Measurements from ENCODE around the gene ABCD2. TPM values are rescaled to one million over a fixed set of nuclear protein-coding genes. Genes with fewer than 3 reads are reported as not detected.
"Not testable (repeated sequence)": the region's sequence is repeated elsewhere in the genome, so short reads cannot be mapped to it uniquely, and the experiment has no call there.

The ABCD2 gene
- total and polyA plus RNA-seq, 7 experiments from 2014 or later: 7.1 to 32.9 (median 10.7) TPM

GRCh38 chr12:39623160-39623559, 3.6 kb upstream of the ABCD2 start:
- H3K9me3 ChIP-seq (ENCODE audit: control insufficient read depth in 2 of 3, low read length in 3 of 3); H3K27me3 Mint-ChIP-seq; H3K36me3 ChIP-seq (ENCODE audit: control insufficient read depth in 2 of 3, insufficient read depth in 3 of 3, low read length in 3 of 3); CTCF ChIA-PET; H3K9me3 Mint-ChIP-seq; H3K27me3 ChIP-seq (ENCODE audit: control insufficient read depth in 2 of 2, insufficient read depth in 2 of 2, low read length in 2 of 2); DNase-seq; intact Hi-C loops (cut with micrococcal nuclease); ATAC-seq; H3K4me3 ChIP-seq (ENCODE audit: low read length): not testable (repeated sequence)
- H3K27ac ChIP-seq (ENCODE audit: low read depth, low read length): peak overlapping the region; percentile 91
- POLR2A ChIA-PET: interaction anchor here (1.1 to 4.3 kb wide), 5 partner anchors 23 to 68 kb away, joined by 4 to 51 read pairs (median 6); no protein-coding TSS in a partner anchor
- H3K4me1 Mint-ChIP-seq: peaks cover 28 to 64% (median 54%) of the 10 kb centered on the region in 7 donors
- H3K36me3 Mint-ChIP-seq: peaks cover 0 to 23% (median 0%) of the 10 kb centered on the region in 5 donors
- H3K4me1 ChIP-seq (ENCODE audit: control insufficient read depth in 2 of 2, insufficient read depth in 2 of 2, low read length in 2 of 2): peaks cover 34 to 54% of the 10 kb centered on the region in 2 donors
- peak overlapping the region in 3 of 9 donors; percentile 68 to 94 (median 93) for H3K27ac Mint-ChIP-seq
- H3K4me3 Mint-ChIP-seq: peak overlapping the region in 1 of 10 donors; percentile 21

- H3K4me3 ChIP-seq (ENCODE audit: low read length): peak overlapping the region; percentile 0
- H3K36me3 ChIP-seq (ENCODE audit: control insufficient read depth in 2 of 3, insufficient read depth in 3 of 3, low read length in 3 of 3): no peaks in the 10 kb centered on the region
- ChIA-PET CTCF (interaction anchor here (0.9 kb wide), 1 partner anchor 52 kb away, joined by 3 read pairs; no protein-coding TSS in a partner anchor), POLR2A (interaction anchor here (1.1 to 4.3 kb wide), 8 partner anchors 8 to 68 kb away, joined by 4 to 69 read pairs (median 6); no protein-coding TSS in a partner anchor)
- Mint-ChIP-seq H3K27ac (peak overlapping the region in 4 of 9 donors; percentile 93 to 95 (median 94)), H3K4me3 (peak overlapping the region in 7 of 10 donors; percentile 11 to 65 (median 47)), H3K27me3 (no peaks in the 10 kb centered on the region), H3K36me3 (peaks cover 0 to 23% (median 0%) of the 10 kb centered on the region in 5 donors), H3K9me3 (no peaks in the 10 kb centered on the region), H3K4me1 (peaks cover 22 to 61% (median 50%) of the 10 kb centered on the region in 7 donors)
- H3K27me3 ChIP-seq (ENCODE audit: control insufficient read depth in 2 of 2, insufficient read depth in 2 of 2, low read length in 2 of 2): no peaks in the 10 kb centered on the region
- peaks cover 27 to 45% of the 10 kb centered on the region in 2 donors for H3K4me1 ChIP-seq (ENCODE audit: control insufficient read depth in 2 of 2, insufficient read depth in 2 of 2, low read length in 2 of 2)
- DNase-seq (peak in 3 of 9 donors; percentile 10 to 23 (median 14)), ATAC-seq (no peak)
- H3K27ac ChIP-seq (ENCODE audit: low read depth, low read length): peak overlapping the region; percentile 91
- intact Hi-C loops (cut with micrococcal nuclease): no loop called here
- no peaks in the 10 kb centered on the region for H3K9me3 ChIP-seq (ENCODE audit: control insufficient read depth in 2 of 3, low read length in 3 of 3)
Measured at GRCh38 chr12:39622306-39622705, 2.7 kb upstream of the ABCD2 start.

- DNase-seq: no peak
- peak overlapping the region; percentile 91 for H3K27ac ChIP-seq (ENCODE audit: low read depth, low read length)
- H3K4me3 ChIP-seq (ENCODE audit: low read length): peak overlapping the region; percentile 70
- Mint-ChIP-seq H3K27me3 (no peaks in the 10 kb centered on the region), H3K36me3 (peaks cover 0 to 24% (median 0%) of the 10 kb centered on the region in 5 donors), H3K4me3 (peak overlapping the region in 6 of 10 donors; percentile 11 to 65 (median 52)), H3K9me3 (no peaks in the 10 kb centered on the region), H3K27ac (peak overlapping the region in 4 of 9 donors; percentile 93 to 95 (median 94)), H3K4me1 (peaks cover 19 to 57% (median 44%) of the 10 kb centered on the region in 7 donors)
- H3K27me3 ChIP-seq (ENCODE audit: control insufficient read depth in 2 of 2, insufficient read depth in 2 of 2, low read length in 2 of 2): no peaks in the 10 kb centered on the region
- CTCF ChIA-PET: interaction anchor here (0.9 kb wide), 1 partner anchor 53 kb away, joined by 3 read pairs; no protein-coding TSS in a partner anchor
- ATAC-seq: no peak
- peaks cover 27 to 40% of the 10 kb centered on the region in 2 donors for H3K4me1 ChIP-seq (ENCODE audit: control insufficient read depth in 2 of 2, insufficient read depth in 2 of 2, low read length in 2 of 2)
- intact Hi-C loops (cut with micrococcal nuclease): loop anchor here (2.0 kb wide), 2 partner anchors 15 to 485 kb away; partner anchors contain the start of gene SLC2A13 (in 1 of the 2)
- POLR2A ChIA-PET: interaction anchor here (1.0 to 4.3 kb wide), 8 partner anchors 9 to 63 kb away, joined by 3 to 69 read pairs (median 6); no protein-coding TSS in a partner anchor
- no peaks in the 10 kb centered on the region for H3K36me3 ChIP-seq (ENCODE audit: control insufficient read depth in 2 of 3, insufficient read depth in 3 of 3, low read length in 3 of 3)
- no peaks in the 10 kb centered on the region for H3K9me3 ChIP-seq (ENCODE audit: control insufficient read depth in 2 of 3, low read length in 3 of 3)
Measured at GRCh38 chr12:39621670-39622069, 2.1 kb upstream of the ABCD2 start.

- ChIA-PET CTCF (interaction anchor here (0.6 to 2.4 kb wide), 5 partner anchors 10 to 70 kb away, joined by 3 to 22 read pairs (median 10); no protein-coding TSS in a partner anchor), POLR2A (interaction anchor here (0.6 to 4.3 kb wide), 16 partner anchors 9 to 119 kb away, joined by 3 to 69 read pairs (median 5); no protein-coding TSS in a partner anchor)
- ATAC-seq (peak; percentile 21), DNase-seq (peak in 7 of 9 donors; percentile 26 to 61 (median 41))
- Mint-ChIP-seq H3K4me1 (peaks cover 16 to 57% (median 40%) of the 10 kb centered on the region in 7 donors), H3K36me3 (peaks cover 0 to 24% (median 0%) of the 10 kb centered on the region in 5 donors), H3K9me3 (no peaks in the 10 kb centered on the region), H3K4me3 (no peak overlapping the region), H3K27me3 (no peaks in the 10 kb centered on the region), H3K27ac (peak overlapping the region in 1 of 9 donors; percentile 94)
- no peaks in the 10 kb centered on the region for H3K9me3 ChIP-seq (ENCODE audit: control insufficient read depth in 2 of 3, low read length in 3 of 3)
- H3K4me1 ChIP-seq (ENCODE audit: control insufficient read depth in 2 of 2, insufficient read depth in 2 of 2, low read length in 2 of 2): peaks cover 27 to 35% of the 10 kb centered on the region in 2 donors
- H3K27ac ChIP-seq (ENCODE audit: low read depth, low read length): peak overlapping the region; percentile 91
- peak overlapping the region; percentile 70 for H3K4me3 ChIP-seq (ENCODE audit: low read length)
- no peaks in the 10 kb centered on the region for H3K27me3 ChIP-seq (ENCODE audit: control insufficient read depth in 2 of 2, insufficient read depth in 2 of 2, low read length in 2 of 2)
- intact Hi-C loops (cut with micrococcal nuclease): loop anchor here (1.0 to 2.0 kb wide), 6 partner anchors 8 to 486 kb away; partner anchors contain the start of genes KIF21A (in 1 of the 2) and SLC2A13 (in 1 of the 2)
- no peaks in the 10 kb centered on the region for H3K36me3 ChIP-seq (ENCODE audit: control insufficient read depth in 2 of 3, insufficient read depth in 3 of 3, low read length in 3 of 3)
Measured at GRCh38 chr12:39620659-39621658, 1.4 kb upstream of the ABCD2 start.

GRCh38 chr12:39619316-39619659, 315 bp downstream of the ABCD2 start:
- H3K4me3 ChIP-seq (ENCODE audit: low read length): peak overlapping the region; percentile 70
- peaks cover 24 to 28% of the 10 kb centered on the region in 2 donors for H3K4me1 ChIP-seq (ENCODE audit: control insufficient read depth in 2 of 2, insufficient read depth in 2 of 2, low read length in 2 of 2)
- Mint-ChIP-seq H3K4me3 (no peak overlapping the region), H3K4me1 (peaks cover 16 to 56% (median 40%) of the 10 kb centered on the region in 7 donors), H3K27ac (no peak overlapping the region), H3K27me3 (no peaks in the 10 kb centered on the region), H3K9me3 (no peaks in the 10 kb centered on the region), H3K36me3 (peaks cover 0 to 24% (median 2%) of the 10 kb centered on the region in 5 donors)
- POLR2A ChIA-PET: interaction anchor here (0.7 to 4.3 kb wide), 18 partner anchors 8 to 73 kb away, joined by 3 to 69 read pairs (median 6); no protein-coding TSS in a partner anchor
- peak overlapping the region; percentile 91 for H3K27ac ChIP-seq (ENCODE audit: low read depth, low read length)
- CTCF ChIA-PET: interaction anchor here (0.6 to 2.4 kb wide), 13 partner anchors 10 to 176 kb away, joined by 3 to 22 read pairs (median 4); no protein-coding TSS in a partner anchor
- H3K9me3 ChIP-seq (ENCODE audit: control insufficient read depth in 2 of 3, low read length in 3 of 3): no peaks in the 10 kb centered on the region
- no peaks in the 10 kb centered on the region for H3K27me3 ChIP-seq (ENCODE audit: control insufficient read depth in 2 of 2, insufficient read depth in 2 of 2, low read length in 2 of 2)
- ATAC-seq: peak; percentile 21
- DNase-seq: no peak
- intact Hi-C loops (cut with micrococcal nuclease): loop anchor here (1.0 to 10.0 kb wide), 12 partner anchors 8 to 714 kb away; partner anchors contain the start of genes CPNE8 (in 2 of the 2), KIF21A (in 1 of the 2) and SLC2A13 (in 1 of the 2)
- H3K36me3 ChIP-seq (ENCODE audit: control insufficient read depth in 2 of 3, insufficient read depth in 3 of 3, low read length in 3 of 3): no peaks in the 10 kb centered on the region

All from naive thymus-derived CD4-positive, alpha-beta T cell (primary cell).